Right renal cortex interstitium (tissue), 3 donors: ENCODE results near the gene RABL2B. TPM values are rescaled to one million over a fixed set of nuclear protein-coding genes. Genes with fewer than 3 reads are reported as not detected.

ENCODE experiments used
- DNase-seq, 3 donors: peaks; one replicate each; pipeline ENCODE4 v3.0.0-alpha.2; 2013; ENCODE audit warnings: low read depth in 3 of 3, low spot score in 2 of 3
- polyA plus RNA-seq, 3 donors: library from polyadenylated mRNA; unstranded; fragments of 120-200 nt; gene quantifications; one replicate each; pipeline ENCODE4 v1.2.1, GENCODE V29; 2013; ENCODE audit not compliant: insufficient read length in 3 of 3

Gene RABL2B
- polyA plus RNA-seq, 3 donors, result 40.4 to 59.5 (median 46.4) TPM

- DNase-seq, result no peak
These were observed 44.2 kb downstream of the RABL2B start for GRCh38 chr22:50739279-50739691.

- no peak for DNase-seq
These were observed 44.7 kb downstream of the RABL2B start for GRCh38 chr22:50738649-50739227.

DNA sequence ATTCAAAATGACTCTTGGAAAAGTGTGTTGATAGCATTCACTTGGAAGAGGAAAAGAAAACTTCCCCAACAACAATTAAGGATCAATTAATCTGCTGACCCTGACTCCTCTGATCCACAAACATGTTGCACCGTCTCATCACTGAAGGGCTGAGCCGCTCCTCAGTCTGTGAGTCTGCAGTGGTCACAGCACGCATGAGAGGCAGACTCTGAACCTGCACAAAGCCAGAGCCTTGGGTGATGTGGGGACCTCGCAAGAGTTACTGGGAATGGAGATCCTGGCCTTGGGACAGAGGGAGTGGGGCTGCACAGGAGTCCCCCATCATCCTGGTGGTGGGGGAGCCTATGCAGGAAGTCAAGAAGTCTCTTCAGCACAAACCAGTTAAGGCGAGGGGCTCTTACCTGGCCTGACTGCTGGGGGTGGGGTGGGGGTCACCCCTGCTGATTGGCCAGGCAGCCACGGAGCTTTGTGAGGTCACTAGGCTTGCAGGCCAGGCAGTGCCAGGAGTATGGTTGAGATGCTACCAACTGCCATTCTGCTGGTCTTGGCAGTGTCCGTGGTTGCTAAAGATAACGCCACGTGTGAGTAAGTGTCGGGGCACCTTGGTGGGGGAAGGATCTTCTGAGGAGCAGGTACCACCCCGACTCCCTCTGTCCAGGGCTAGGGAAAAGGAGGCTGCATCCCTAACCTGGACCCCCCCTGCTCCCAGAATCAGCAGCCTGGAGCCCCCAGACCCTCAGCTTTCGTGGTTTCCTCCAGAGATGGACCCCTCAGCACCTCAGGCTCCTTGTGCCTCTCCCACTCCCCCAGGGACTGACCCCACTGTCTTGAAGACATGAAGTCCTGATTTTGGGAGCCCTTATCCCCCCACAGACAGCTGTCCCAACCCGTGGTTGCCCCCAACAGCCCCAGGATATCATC, 45.4 kb downstream of the RABL2B start, which contains the start of gene ACR:
TSS of gene ACR (plus strand) at position 477 of the 921 bp plus-strand sequence. CDS start at position 509, 32 bp downstream.
- DNase-seq, result no peak

DNA sequence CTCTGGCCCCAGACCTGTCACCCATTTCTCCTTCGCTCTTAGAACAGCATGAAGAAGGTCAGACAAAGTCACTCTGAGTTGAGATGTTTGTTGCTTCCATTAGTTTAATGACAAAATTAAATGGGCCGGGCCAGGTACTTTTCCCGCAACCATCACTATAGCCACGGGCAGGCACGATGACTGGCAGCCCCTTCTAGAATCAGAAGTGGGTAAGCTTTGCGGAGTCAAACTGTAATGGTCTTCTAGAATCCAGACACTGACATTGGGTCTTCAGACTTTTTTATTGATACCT, 47.8 kb downstream of the RABL2B start:
- DNase-seq, result no peak

DNA sequence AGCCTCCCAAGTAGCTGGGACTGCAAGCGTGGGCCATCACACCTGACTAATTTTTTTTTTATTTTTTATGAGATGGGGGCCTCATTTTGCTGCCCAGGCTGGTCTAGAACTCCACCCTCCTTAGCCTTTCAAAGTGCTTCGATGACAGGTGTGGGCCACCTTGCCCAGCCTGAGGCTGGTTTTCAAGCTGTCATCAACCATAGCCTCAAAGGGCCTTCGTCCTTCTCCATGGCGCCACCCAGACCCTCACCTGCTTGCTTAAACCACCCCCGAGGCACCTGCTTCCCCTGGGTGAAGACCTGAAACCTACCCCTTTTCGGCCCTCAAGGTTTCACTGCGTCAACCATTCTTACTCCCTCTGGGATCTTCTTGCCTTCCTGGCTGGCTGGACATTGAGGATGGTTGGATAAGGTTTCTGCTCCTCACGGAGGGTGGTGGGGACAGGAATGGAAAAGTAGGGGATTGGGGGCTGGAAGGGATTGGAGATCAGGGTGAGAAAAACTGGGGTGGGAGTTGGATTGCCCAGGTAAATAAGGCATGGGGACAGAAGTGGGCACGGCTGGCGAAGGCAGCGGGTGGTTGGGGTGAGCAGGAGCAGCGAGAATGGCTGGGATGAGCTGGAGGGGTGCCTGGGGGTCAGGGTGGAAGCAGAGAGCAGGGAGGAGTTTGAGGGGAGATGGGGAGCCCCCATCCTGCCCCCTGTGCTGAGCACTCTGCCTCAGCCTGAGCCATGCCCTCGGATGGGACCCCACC, 48.3 kb downstream of the RABL2B start:
- no peak for DNase-seq

- DNase-seq, result no peak
These were observed 49.1 kb downstream of the RABL2B start for GRCh38 chr22:50734343-50734771.

DNA sequence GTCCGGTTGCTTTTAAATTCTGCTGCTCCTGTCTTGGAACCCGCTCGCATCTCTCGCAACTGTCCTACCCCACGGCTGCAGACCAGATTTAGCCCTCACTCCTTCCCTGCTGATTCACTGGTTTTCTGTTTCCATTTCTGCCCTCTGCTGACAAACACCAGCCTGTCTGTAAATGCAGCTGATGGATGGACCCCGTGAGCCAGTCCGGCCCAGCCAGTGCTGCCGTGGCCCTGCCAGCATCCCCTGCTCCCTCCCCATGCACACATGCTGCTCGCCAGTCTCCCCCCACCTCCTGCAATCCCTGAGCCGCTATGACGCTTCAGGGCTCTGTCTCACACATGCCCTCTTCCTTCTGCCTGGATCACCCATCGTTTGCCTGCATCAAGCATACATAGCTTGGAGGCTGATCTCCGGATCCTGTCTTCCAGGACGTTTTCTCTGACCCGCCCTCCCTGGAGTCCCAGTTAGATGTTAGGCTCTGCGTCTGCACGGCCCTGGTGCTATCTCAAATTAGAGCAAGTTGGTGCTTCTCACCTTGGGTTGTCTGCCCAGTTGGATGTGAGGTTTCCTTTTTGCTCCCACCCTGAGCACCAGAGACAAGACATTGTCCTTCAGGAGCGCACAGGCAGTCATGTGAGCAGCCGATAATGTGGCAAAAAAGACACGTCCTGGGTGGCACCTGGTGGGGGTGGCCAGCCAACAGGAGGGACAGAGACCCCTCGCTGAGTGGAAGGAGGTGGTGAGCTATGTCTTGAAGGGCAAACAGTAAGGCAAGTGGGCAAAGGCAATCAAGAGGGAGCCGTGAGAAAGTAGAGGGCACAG, 49.7 kb downstream of the RABL2B start:
- no peak for DNase-seq

DNA sequence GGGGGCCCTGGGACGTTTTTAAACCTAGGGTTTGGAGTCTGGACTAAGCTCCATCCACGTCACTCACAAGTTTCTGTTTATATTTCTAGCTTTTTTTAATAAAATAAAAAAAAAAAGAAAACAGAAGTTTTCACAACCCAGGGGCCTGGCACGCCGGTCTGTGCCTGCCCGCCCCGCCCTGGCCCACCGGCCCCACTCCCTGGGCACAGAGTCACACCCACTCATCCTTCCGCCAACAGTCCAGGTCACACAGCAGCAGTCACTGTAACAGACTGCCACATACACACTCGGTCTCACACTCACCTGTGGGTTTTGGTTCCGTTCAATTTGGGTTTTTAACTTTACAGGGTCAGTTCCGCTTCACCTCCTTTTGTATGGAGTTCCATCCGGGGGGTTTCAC, 50.8 kb downstream of the RABL2B start:
- no peak for DNase-seq

GRCh38 chr22:50731811-50732624, 51.4 kb downstream of the RABL2B start:
- DNase-seq, result no peak

DNA sequence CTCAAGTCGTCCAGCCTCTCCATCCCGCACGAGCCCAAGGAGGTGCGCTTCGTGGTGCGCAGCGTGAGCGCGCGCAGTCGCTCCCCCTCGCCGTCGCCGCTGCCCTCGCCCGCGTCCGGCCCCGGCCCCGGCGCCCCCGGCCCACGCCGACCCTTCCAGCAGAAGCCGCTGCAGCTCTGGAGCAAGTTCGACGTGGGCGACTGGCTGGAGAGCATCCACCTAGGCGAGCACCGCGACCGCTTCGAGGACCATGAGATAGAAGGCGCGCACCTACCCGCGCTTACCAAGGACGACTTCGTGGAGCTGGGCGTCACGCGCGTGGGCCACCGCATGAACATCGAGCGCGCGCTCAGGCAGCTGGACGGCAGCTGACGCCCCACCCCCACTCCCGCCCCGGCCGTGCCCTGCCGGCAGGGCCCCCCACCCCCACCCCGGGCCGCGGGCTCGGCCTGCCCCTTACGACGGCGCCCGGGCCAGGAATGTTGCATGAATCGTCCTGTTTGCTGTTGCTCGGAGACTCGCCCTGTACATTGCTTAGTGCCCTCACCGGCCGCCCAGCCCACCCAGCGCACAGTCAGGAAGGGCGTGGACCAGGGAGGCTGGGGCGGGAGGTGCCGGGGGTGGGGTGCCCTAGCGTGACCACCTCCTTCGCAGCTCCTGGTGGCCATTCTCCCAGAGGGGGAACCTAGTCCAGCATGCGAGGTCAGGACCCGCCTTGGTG, 52.3 kb downstream of the RABL2B start:
- no peak for DNase-seq

- no peak for DNase-seq
These were observed 53.2 kb downstream of the RABL2B start for GRCh38 chr22:50730013-50730891.

GRCh38 chr22:50729391-50730012, 53.9 kb downstream of the RABL2B start:
- no peak for DNase-seq

GRCh38 chr22:50728523-50728931, 54.9 kb downstream of the RABL2B start:
- DNase-seq, result no peak

- no peak for DNase-seq
These were observed 55.5 kb downstream of the RABL2B start for GRCh38 chr22:50727678-50728522.

- no peak for DNase-seq
These were observed 56.6 kb downstream of the RABL2B start for GRCh38 chr22:50726643-50727340.

GRCh38 chr22:50725597-50725996, 57.8 kb downstream of the RABL2B start:
- no peak for DNase-seq
